WERI-Rb-1 (cell line): Measurements from ENCODE around the gene BIRC5.
A peak's percentile ranks its signal among the peaks of the same experiment; 100 is the strongest.

Experiments used
- DNase-seq: peaks from one replicate; pipeline ENCODE4 v3.0.0-alpha.2; 2020
- H3K27ac ChIP-seq: fragments of 250-450 bp; sonication (Bioruptor Pico); 2 replicates; pipeline ENCODE4 v1.5.1; 2020; ENCODE audit warnings: mild to moderate bottlenecking, moderate library complexity
- H3K27me3 ChIP-seq: fragments of 250-450 bp; sonication (Bioruptor Pico); 2 replicates; pipeline ENCODE4 v1.5.1; 2021; ENCODE audit warnings: mild to moderate bottlenecking, low read depth, moderate library complexity; ENCODE audit not compliant: insufficient read depth, severe bottlenecking
- H3K36me3 ChIP-seq: fragments of 250-450 bp; sonication (Bioruptor Pico); 2 replicates; pipeline ENCODE4 v1.5.1; 2020; ENCODE audit warnings: mild to moderate bottlenecking, moderate library complexity
- H3K4me3 ChIP-seq: 2 replicates; pipeline ENCODE4 v1.5.1; 2011; ENCODE audit warnings: low read depth, mild to moderate bottlenecking, control low read depth, low read length
- H3K9me3 ChIP-seq: fragments of 250-450 bp; sonication (Bioruptor Pico); 2 replicates; pipeline ENCODE4 v1.5.1; 2021; ENCODE audit warnings: mild to moderate bottlenecking, moderate library complexity; ENCODE audit not compliant: severe bottlenecking
- TF ChIP-seq, protein P1 (sequence below): IDR thresholded peaks from 2 replicates; pipeline ENCODE4 v1.5.1; 2011; ENCODE audit warnings: low read depth, mild to moderate bottlenecking, control low read depth, inconsistent platforms, low read length

BIRC5 gene

DNA sequence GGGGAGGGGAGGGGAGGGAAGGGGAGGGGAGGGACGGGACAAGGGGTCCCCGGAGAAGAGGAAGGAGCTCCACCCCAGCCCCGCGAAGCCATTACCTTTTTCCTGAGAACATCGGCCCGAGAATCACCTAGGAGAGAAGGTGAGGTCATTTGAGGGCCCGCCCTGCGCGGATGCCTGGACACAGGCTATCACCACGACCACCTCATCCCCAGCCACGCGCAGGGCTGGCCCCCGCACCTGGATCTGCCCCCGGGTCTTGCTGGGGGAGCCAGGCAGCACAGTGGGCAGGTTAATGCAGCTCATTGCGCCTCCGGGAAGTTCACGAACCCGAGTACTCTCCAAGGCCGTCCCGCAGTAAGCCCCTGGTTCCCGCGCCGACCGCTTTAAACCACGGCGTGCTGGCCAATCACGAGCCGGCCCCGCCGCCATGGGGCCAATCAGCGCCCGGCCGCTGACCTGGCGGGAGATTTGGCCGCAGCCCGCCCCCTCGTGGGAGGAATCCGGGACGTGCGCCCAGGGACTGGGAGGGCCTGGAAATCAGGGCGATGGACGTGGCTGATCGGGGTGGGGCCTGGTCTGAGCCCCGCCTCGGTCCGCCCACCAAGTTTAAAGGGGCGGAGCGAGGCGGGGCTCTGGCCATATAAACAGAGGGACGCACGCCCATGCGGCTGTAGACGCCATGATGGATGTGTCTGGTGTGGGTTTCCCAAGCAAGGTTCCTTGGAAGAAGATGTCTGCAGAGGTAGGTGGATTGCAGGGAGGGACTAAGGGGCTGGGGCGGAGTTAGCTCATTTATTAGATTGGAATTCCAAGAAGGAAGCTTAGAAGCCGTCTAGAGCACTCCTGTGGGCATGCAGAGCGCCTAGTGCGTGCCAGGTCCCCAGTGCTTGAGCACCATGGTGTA is 27.1 kb upstream of the BIRC5 start, which contains the start of the genes AFMID and TK1:
Gene AFMID (plus strand): TSS at position 671 of the 904 bp plus-strand sequence. CDS start 9 bp downstream, at position 680.
Gene TK1 (minus strand): TSS at position 361 of the 904 bp plus-strand sequence. CDS start 58 bp downstream, at position 303.
- Histone ChIP-seq H3K27me3 (no peaks in the 10 kb centered on the region), H3K4me3 (peak within 1 kb of the TSS; percentile 92), H3K36me3 (peaks cover 57% of the 10 kb centered on the region), H3K27ac (peak within 1 kb of the TSS; percentile 93), H3K9me3 (no peaks in the 10 kb centered on the region)
- DNase-seq = peak; percentile 100
- TF ChIP-seq, protein P1, sequence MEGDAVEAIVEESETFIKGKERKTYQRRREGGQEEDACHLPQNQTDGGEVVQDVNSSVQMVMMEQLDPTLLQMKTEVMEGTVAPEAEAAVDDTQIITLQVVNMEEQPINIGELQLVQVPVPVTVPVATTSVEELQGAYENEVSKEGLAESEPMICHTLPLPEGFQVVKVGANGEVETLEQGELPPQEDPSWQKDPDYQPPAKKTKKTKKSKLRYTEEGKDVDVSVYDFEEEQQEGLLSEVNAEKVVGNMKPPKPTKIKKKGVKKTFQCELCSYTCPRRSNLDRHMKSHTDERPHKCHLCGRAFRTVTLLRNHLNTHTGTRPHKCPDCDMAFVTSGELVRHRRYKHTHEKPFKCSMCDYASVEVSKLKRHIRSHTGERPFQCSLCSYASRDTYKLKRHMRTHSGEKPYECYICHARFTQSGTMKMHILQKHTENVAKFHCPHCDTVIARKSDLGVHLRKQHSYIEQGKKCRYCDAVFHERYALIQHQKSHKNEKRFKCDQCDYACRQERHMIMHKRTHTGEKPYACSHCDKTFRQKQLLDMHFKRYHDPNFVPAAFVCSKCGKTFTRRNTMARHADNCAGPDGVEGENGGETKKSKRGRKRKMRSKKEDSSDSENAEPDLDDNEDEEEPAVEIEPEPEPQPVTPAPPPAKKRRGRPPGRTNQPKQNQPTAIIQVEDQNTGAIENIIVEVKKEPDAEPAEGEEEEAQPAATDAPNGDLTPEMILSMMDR = peak; percentile 73

DNA sequence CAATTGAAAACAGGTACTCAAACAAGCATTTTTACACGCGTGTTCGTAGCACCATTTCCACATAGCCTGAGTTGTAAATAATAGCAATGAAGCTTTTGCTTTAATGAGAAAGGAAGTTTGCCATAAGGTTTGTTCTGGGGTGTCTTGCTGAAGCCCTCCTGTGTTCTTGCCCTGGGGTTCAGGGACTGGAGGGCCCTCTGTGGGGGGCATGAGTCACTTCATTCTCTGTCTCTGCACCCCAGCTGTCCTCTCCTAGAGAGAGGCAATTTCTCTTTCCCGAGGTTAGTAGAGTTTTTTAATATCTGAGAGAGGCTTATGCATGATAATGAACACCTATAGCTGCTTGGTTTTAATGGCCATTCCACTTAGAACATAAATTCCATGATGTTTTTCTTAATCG is 17.3 kb upstream of the BIRC5 start:
- peaks cover 50% of the 10 kb centered on the region for H3K36me3 ChIP-seq
- no peaks in the 10 kb centered on the region for H3K9me3 ChIP-seq
- TF ChIP-seq, protein P1 = no peak
- no peak for DNase-seq
- H3K27ac ChIP-seq = no peak overlapping the region; the same call in 1 of the 2 replicates
- no peak overlapping the region for H3K4me3 ChIP-seq
- H3K27me3 ChIP-seq = no peaks in the 10 kb centered on the region

DNA sequence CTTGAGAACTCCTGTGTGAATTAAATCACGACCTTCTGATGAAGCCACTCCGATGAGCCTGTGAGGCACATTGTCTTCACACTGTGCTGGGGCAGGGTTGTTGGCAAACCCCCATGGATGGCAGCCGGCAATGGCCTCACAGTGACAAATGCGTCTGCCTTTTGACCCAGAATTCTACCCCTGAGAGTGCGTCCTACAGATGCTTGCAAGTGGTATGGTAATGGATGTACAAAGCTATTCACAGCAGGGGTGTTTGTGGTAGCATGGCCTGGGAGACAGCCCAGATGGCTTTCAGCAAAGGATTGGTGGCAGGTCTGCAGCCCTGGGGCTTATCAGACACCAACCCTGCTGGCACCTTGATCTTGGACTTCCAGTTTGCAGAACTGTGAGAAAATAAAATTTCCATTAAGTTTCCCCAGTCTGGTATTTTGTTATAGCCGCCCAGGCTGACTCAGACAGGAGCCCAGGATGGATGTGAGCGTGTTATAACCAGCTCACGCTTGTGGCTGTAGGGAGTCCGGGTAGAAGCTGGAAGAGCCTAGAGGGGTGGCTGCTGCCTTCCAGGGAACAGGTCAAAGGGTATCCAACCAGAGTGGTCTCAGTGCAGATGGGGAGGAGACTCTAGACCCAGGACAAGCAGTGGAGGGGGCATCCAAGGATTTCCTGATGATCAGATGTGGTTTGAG is 16.8 kb upstream of the BIRC5 start:
- peak; percentile 46 for DNase-seq
- peak overlapping the region; percentile 11 for H3K27ac ChIP-seq
- H3K4me3 ChIP-seq = no peak overlapping the region
- TF ChIP-seq, protein P1 = no peak
- peaks cover 47% of the 10 kb centered on the region for H3K36me3 ChIP-seq
- H3K27me3 ChIP-seq = no peaks in the 10 kb centered on the region
- H3K9me3 ChIP-seq = no peaks in the 10 kb centered on the region

DNA sequence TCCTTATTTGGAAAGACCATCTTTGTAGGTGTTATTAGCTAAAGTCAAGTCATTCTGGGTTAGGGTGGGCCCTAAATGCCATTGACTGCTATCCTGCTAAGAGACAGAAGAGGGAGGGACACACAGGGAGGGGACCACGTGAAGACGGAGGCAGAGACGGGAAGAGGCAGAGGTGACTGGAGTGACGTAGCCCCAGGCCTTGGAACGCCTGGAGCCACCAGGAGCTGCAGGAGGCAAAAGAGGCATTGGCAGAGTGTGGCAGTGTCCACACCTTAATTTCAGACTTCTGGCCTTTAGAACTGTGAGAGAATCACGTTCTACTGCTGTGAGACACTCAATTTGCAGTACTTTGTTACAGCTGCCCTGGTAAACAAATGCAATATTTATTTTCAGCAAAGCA is 13.6 kb upstream of the BIRC5 start:
- Histone ChIP-seq H3K27ac (no peak overlapping the region), H3K4me3 (no peak overlapping the region), H3K36me3 (peaks cover 42% of the 10 kb centered on the region), H3K27me3 (no peaks in the 10 kb centered on the region), H3K9me3 (no peaks in the 10 kb centered on the region)
- no peak for DNase-seq
- TF ChIP-seq, protein P1 = no peak

DNA sequence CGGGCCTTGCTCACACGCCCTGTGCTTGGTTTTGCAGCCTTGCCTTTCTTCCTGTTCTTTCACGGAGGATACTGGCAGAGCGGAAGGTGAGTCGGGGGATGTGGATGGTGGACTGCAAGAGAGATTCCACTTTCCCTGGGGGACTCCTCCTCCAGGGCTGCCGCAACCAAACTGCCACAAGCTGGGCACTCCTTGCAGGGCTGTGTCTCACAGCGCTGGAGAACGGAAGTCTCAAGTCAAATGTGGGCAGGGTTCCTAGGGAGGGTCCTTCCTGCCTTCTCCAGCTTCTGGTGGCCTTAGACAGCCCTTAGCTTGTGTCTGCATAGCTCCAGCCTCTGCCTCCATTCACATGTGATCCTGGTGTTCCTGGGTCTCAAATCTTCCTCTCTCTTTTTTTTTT is 11.4 kb upstream of the BIRC5 start:
- H3K36me3 ChIP-seq = peaks cover 33% of the 10 kb centered on the region
- no peaks in the 10 kb centered on the region for H3K27me3 ChIP-seq
- H3K9me3 ChIP-seq = no peaks in the 10 kb centered on the region
- TF ChIP-seq, protein P1 = no peak
- no peak for DNase-seq
- H3K4me3 ChIP-seq = no peak overlapping the region
- H3K27ac ChIP-seq = no peak overlapping the region
